Measurements from ENCODE around the gene IGF1R.
"Not testable (repeated sequence)": the region's sequence is repeated elsewhere in the genome, so short reads cannot be mapped to it uniquely, and the experiment has no call there.

IGF1R gene

DNA sequence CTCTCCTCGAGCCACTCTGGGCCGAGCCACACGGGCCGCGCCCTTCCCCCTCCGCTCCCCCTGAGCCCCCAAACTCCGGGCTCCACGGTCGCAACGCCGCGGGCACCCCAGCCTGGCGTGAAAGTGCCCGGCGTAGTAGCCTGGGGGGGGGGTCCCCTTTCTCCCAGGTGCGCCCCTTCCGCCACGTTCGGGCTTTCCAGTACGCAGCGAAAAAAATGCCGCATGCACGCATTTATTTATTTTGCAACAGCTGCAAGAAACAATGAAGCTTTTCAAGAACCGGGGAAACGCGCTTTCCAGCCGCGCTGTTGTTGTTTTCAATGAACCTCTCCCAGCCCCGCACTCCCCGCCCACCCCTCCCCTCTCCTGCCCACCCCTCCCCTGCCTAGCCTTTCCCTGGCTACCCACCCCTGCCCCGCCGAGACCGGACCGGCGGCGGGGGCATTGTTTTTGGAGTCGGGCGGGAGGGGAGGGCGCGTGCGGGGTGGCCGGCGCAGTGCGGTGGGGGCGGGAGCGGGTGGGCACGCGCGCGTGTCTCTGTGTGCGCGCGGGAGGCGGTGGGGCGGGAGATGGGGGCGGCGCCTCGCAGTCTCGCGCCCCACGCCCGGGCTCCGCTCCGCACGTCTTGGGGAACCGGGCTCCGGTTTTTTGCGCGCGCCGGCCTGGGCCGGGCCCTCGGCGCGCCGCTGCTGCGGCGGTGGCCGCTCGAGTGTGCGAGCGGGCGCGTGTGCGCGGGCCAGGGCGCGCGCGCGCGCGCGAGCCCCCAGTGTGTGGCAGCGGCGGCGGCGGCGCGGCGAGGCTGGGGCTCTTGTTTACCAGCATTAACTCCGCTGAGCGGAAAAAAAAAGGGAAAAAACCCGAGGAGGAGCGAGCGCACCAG lies at the start of gene IGF1R:
TSS of gene IGF1R (plus strand) at position 766 of the 880 bp plus-strand sequence. CDS start 1,043 bp downstream, outside the sequence.
- peak; percentile 70 to 79 for DNase-seq (ENCODE audit: low read depth in 2 of 2)

DNA sequence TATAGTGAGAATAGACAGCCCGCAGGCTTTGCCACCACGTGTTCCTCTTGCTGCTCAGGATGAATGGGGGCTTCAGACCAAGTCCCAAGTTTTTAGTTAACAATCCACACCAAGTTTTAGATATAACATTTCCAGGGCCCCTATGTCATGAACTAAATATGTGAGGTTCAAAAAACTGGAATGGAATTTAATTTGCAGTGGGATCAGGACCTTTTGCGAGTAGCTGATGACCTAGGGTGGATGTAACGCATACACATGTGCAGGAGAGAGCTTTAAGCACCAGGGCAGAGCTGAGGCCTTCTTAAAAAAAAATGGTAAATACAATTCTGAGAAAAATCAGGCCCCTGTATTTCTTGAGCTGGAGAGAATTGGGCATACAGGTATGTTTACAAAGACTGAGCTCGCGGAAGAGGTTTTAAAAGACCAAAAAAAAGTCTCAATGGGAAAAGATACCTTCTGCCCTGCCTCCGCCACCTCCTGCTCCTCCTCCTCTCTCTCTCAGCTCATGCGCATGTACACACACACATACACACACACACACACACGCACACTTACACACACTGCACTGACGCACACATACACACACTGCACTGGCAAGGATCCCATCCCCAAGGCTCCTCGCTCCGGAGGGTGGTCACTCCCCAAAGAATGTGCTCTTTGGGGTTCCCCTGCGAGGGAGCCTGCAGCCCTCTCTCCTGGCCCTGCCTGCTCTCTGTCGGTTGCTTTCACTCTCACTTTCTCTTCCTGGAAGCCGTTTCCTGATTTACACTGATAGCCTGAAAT lies 48.2 kb upstream of the IGF1R start:
- no peak for DNase-seq (ENCODE audit: low read depth in 2 of 2)

DNA sequence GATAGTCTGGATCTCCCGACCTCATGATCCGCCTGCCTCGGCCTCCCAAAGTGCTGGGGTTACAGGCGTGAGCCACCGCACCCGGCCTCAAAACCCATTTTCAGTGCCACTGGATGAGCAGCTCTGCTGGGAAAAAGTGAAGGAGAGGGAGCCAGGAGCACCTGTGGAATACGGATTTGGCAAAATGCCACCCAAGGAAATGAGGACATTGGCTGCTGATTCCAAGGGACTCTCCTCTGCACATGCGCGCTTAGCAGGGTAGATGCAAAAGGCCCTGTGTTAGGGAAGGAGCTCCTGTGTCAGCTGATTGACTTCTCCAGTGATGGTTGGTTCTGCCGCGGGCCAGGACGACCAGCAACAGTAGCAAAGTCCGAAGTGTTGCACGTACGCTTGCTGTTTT lies 43.4 kb upstream of the IGF1R start:
- DNase-seq (ENCODE audit: low read depth in 2 of 2): no peak

DNA sequence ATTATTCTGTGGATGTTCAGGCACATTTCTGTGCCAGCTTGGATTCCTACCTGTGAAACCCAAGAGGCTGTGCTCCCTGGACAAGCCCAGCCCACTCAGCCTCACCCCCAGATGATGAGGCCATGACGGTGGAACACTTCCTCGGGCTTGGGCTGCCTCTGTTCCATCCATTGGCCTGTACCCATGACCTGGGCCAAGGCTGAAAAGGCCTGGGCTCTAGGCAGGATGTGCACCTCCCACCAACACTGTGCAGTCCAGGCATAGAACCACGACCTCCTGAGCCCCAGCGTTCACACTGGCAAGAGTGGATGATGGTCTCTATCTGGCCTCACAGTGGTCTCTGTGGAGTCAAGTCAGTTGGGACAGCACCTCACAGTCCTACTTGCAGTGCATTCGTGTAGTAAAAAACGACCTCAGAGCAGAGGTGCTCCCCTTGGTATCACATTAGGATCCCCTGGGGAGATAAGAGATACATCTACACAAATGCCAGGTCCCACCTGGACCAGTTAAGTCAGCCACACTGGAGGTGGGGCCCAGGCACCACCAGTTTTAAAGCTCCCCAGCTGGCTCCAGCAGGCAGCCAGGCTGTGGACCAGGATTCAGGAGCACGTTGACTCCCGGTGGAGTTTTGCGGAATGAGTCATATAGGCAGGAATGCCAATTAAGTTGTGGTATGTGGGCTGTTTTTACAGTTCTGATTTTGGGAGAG lies 39.0 kb upstream of the IGF1R start:
- DNase-seq (ENCODE audit: low read depth in 2 of 2): no peak

DNA sequence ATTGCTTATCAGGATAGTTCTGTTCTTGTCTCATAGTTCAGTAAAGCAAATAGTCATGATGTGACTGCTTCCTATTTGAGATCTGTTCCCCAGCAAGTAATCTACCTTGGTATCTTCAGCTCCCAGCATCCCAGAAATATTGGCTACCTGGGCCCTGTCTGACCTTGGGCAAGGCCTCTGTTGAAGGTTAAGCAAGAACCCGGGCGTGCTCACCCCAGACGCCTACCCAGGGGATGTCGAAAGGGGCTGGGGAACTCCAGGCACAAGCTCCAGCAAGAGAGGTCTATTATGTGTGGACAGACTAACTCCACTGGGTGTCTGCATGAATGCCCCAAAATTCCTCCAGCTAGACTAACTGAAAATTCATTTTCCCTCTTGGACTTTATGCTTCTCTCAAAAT lies 37.3 kb upstream of the IGF1R start:
- DNase-seq (ENCODE audit: low read depth in 2 of 2): no peak

DNA sequence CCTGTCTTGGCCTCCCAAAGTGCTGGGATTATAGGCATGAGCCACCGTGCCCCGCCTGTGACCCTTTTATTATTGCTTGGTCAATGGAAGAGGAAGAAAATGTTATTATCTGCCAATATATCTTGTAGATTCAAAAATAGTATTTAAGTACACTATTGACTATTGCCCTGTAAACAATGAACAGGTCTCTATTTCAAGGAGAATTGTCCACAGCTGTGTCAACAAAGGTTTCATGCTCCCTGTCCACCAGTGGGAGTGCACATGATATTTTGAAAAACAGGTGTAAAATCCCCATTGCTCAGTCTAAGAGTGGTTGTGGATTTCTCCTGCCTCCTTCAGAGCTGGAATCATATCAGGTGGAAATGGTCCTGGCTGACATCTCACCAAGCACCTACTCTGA lies 36.5 kb upstream of the IGF1R start:
- no peak for DNase-seq (ENCODE audit: low read depth in 2 of 2)

DNA sequence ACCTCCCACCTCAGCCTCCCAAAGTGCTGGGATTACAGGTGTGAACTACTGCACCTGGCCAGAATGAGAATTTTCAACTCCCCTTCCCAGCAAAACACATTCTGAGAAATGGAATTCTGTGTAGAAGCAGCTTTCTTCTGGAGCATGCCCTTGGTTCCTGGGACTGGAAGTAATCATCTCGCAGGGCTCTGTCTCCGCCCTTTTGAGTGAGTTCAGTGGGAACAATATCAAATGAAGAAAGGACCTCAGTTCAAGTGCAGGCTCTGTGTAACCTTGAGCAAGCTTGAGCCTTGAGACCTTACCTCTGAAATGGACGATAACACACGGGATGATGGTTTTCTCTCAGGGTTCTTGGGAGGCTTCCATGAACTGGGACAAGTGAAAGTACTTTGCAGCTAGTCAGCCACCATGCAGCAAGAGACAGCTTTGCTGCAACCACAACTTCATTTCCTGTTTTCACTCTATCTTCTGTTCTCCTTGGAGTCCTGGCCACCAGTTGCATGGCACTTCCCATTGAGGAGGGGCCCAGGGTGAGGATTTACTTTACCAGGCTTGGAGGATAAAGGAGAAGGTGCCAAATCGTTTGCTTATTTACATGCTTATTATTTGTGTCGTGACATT lies 35.7 kb upstream of the IGF1R start:
- no peak for DNase-seq (ENCODE audit: low read depth in 2 of 2)

DNA sequence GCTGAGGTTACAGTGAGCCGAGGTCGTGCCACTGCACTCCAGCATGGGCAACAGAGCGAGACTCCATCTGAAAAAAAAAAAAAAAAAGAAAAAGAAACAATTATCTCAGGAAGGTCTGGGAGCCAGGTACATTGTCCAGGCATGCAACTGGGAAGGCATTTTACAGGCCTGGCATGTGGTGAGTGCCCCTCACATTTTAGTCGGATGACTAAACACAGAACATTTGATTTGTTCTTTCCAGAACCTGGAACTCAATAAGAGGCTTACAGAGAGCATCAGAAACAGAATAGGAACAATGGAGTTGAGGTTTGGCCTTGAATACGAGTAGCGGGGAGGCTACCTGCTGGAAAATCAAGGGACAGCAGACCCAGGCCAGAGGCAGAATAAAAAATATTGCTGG lies 33.7 kb upstream of the IGF1R start:
- no peak for DNase-seq (ENCODE audit: low read depth in 2 of 2)

DNA sequence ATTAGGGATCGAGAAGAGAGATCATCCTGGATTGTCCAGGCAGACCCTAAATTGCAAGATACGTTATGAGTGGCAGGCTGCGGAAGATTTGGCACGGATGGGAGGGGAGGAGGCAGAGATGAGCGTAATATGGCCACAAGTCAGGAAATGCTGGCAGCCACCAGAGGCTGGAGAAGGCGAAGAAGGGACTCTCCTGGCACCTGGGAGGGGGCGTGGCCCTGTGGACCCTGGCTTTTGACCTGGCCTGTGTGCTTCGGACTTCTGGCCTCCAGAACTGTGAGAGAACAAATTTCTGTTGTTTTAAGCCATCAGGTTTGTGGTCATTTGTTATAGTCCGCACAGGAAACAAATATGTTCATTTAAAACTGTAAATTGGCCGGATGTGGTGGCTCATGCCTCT lies 31.9 kb upstream of the IGF1R start:
- DNase-seq (ENCODE audit: low read depth in 2 of 2): no peak

DNA sequence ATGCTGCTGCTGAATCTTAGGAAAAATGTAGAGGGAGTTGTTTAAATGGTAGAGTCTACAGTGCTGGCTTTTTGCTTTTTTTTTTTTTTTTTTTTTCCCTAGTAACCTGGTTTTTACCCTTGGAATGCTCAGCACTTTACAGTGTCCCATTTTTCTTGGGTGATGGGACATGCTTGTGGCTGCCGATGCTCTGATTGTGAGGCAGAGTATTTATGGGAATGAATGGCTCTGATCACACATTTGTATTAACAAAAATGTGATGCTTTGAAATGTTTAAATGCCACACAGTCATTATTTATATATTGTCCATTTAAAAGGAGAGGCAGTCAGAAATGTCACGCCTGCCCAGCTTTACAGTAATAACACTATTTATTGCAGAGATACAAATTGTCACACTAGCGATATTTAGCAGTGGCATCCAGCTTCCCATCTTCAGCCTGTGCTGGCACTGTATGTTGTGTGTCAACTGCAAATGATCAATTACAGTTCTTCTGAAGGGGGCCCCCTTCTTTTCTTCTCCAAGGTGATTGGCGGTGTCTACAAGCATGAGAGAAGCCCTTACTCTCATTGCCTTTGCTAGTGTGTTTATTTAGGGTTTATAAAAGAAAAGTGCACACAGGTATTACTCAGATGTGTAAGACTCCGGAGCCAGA lies 30.9 kb upstream of the IGF1R start:
- DNase-seq (ENCODE audit: low read depth in 2 of 2): no peak

DNA sequence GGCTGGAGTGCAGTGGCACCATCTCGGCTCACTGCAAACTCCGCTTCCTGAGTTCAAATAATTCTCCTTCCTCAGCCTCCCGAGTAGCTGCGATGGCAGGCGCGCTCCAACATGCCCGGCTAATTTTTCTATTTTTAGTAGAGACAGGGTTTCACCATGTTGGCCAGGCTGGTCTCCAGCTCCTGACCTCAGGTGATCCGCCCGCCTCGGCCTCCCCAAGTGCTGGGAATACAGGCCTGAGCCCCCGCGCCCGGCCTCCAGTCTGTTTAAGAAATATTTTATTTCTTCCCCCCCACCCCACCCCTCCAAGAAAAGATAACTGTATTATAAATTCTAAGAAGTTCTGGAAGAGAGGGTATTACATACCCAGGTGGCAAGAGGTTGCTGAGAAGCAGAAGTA lies 29.8 kb upstream of the IGF1R start:
- not testable (repeated sequence) for DNase-seq (ENCODE audit: low read depth in 2 of 2)

DNA sequence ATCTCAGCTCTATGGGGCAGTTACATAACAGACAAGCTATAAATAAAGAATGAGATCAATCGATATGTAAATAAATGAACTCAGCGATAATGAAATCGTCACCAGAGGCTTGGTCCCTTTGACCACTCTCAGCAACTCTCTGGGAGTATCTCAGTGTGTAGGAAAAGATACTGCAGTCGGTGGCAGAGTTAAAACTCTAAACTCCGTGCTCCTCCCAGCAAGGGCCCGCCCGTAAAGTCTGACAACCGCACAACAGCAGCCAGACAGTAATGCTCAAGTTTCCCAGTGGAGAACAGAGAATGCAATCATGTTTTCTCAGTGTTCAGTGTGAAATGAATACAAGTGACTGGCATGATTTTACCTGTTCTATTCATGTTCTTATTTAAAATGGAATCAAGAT lies 28.3 kb upstream of the IGF1R start:
- DNase-seq (ENCODE audit: low read depth in 2 of 2): no peak

DNA sequence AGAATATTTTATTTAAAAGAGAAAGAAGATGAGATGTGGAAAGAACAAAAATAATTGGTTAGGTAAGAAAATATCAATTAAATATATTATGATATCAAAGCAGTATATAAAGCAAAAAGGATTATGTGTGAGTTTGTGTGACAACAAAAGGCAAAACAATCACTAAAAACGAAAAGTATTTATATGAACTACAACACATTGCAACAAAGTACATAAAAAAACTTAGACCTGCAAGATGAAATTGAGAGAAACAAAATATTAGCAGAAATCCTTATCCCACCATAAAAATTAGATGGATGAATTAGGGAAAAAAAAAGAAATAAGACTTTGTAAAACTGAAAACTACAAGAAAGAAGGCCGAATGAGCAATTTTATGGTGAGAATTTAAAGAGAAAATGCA lies 27.3 kb upstream of the IGF1R start:
- no peak for DNase-seq (ENCODE audit: low read depth in 2 of 2)

DNA sequence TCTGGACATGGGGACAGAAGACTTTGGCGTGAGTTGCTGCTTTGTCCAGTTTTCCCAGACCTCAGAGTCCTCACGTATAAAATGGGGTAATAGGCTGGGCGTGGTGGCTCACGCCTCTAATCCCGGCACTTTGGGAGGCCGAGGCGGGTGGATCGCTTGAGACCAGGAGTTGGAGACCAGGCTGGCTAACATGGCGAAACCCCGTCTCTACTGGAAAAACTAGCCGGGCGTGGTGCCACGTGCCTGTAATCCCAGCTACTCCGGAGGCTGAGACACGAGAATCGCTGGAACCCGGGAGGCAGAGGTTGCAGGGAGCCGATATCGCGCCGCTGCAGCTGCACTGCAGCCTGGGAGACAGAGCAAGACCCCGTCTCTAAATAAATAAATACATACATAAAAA lies 22.7 kb upstream of the IGF1R start:
- DNase-seq (ENCODE audit: low read depth in 2 of 2): no peak

DNA sequence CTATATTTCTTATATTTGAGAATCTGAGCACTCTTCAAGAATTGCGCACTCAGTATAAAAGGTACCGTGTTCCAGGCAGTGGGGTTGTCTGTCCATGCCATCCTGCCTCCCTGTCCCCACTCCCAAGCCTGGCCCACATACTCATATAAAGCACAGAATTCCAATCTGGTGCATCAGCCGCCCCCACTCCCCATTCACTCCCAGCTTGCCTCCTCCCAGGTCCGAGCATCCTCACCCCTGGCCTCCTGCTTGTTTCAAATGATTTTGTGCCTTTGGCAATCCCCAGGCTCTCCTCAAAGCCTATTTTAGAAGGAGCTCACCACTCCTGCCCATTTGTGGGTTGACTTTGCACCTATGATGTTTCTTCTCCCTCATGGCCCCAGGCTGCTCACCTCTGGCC lies 22.2 kb upstream of the IGF1R start:
- no peak for DNase-seq (ENCODE audit: low read depth in 2 of 2)

DNA sequence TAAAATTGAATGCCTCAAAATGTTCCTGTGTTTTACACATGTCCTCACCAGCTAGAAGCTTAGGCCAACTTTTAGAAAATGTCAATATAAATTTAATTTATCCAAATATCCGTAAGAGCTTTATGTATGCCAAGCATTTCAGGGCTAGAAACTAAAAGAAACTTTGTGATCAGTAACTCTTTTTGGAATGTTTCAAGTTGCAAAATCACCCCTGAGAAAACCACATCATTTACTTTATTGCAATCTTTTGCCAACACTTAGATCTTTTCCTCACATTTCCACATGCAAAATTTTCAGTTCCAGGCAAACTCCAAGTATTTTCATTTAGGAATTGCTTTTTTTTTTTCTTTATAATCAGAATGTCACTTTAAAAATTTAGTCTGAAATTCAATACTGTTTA lies 20.1 kb upstream of the IGF1R start:
- DNase-seq (ENCODE audit: low read depth in 2 of 2): no peak

DNA sequence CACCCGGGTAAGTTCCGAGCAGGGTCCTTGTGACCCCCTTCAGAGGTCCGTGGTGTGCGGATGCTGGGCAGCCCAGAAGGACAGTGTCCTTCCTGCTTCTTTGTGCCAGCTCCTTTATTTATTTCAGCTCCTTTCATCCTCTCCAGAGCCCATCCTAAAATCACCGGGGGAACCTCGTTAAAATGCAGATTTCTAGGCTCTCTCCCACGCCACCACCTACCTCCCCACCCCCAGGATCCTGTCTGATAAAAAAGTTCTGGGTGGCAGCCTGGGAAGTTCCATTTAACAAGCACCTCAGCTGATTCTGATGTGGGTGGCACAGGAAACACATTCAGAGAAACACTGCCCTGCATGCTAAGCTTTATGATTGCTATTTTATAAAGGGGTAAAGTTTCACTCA lies 12.5 kb upstream of the IGF1R start:
- no peak for DNase-seq (ENCODE audit: low read depth in 2 of 2)

DNA sequence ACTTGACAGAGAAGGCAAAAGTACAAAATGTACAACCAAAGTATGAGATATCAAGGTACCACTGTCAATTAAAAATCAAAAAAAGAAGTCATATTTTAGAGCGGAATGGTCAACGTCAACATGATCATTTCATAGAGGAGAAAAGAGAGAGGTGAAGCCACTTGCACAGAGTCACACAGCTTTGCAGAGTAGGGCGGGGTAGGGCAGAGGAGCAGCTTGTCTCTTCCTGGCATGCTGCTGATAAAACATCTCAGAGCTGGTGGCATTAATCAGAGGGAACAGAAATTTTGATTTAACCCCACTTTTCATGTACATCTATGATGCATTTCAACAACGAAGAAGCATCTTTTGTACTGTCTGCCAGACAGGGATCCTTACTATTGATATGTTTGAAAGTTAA lies 5.2 kb upstream of the IGF1R start:
- no peak for DNase-seq (ENCODE audit: low read depth in 2 of 2)

DNA sequence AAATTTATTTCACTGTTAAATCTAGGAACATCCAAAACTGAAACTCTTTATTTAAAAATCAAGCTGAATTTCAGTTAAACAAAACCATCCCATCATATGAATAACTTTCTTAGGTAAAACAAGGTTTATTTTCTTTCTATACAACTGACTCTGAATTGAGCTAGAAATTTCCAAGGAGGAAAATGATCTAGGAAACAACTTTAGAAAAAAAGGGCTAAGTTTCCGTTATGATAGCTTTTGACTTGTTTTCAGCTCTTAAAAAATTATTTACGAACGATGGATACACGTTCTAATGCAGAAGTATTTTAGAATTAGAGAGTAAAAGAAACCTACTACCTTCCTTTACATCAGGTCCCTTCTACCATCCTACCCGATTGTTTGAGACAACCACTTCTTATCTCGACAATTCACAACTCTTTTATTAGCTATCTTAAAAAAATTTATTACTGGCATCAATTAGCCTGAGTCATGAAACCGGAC lies 1.8 kb upstream of the IGF1R start:
- DNase-seq (ENCODE audit: low read depth in 2 of 2): no peak

DNA sequence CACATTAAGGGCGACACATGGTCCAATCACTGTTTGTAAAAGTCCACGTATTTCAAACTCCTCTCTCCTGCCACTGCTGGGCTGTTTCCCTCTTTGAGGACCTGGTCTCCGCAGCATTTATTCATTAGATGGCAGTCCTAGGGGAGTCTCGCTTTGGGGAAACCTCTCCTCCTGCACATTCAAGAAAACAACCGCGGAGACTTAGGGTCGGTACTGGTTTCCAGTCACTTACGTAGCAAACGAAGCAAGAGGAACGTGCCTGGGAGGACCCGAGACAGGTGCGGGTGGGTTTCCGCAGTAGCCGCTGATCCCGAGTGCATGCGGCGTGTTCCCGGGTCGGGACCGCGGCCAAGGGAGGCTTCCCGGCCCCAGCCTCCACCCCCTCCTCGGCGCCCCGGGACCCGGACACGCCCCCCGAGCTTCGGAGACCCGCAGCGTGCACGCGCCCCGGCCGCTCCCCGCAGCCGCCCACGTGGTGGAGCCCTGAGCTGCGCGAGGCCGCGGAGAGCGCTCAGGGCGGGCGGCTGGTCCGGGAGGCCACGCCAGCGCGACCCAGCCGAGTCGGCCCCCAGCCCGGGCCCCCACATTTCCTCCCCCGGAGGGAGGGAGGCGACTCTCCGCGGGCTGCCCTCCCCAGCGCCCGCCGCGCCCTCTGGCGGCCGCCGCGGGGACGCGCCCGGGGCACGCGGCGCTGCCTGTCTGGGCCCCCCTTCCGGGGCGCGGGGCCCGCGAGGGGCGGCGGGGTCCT lies 1.1 kb upstream of the IGF1R start:
- DNase-seq (ENCODE audit: low read depth in 2 of 2): peak in 1 of 2 donors; percentile 41

Data from stimulated activated CD4-positive, alpha-beta T cell treated with anti-CD3 and anti-CD28 coated beads, Interleukin-1b, Interleukin-23, amount 100 ng/mL, for 1 hour (primary cell).